Loucy (cell line): Measurements from ENCODE around the gene VWF.

ENCODE experiments used
- CTCF ChIP-seq: fragments of 200-600 bp; sonication (generic); conservative IDR thresholded peaks from 2 replicates; pipeline ENCODE4 v1.5.1; 2014; ENCODE audit warnings: mild to moderate bottlenecking, antibody characterized with exemption, low read length
- EZH2phosphoT487 ChIP-seq: fragments of 200-600 bp; IDR thresholded peaks from 2 replicates; pipeline ENCODE4 v1.6.1; 2018; ENCODE audit warnings: antibody characterized with exemption, mild to moderate bottlenecking, moderate library complexity, borderline replicate concordance

DNA sequence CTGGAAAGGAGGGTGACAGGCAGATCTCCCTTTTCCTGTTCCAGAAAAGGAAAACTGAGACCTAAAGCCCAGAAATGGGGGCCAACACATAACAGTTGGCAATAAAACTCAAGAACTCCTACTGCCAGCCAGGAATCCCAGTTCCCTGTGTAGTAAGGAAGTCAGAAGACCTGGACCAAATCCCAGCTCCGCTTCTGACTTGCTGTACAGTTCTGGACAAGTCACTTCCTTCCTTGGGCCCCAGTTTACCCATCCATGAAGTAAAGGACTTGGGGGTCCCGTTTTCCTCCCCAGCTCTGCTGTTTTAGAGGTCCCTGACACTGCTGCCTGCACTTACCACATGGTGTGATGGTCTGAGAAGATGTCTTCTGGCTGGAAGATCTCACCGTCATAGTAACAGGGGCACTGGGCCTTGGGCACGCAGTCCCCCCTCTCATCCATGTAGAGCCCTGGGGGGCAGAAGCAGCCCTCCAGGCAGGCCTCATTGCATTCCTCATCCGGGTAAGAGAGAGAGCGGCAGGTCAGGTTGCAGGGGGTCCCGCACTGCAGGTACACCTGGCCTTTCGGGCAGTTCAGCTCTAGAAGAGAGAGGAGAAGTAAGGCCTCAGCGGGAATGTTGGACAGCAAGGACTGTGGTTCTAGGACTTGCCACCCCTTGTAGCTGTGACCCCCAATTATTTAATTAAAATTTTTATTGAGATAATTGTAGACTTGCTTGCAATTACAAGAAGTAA is 72.1 kb downstream of the VWF start:
- TF ChIP-seq CTCF (no peak), EZH2phosphoT487 (no peak)
